ENCODE results near the gene TESMIN.

TESMIN gene

DNA sequence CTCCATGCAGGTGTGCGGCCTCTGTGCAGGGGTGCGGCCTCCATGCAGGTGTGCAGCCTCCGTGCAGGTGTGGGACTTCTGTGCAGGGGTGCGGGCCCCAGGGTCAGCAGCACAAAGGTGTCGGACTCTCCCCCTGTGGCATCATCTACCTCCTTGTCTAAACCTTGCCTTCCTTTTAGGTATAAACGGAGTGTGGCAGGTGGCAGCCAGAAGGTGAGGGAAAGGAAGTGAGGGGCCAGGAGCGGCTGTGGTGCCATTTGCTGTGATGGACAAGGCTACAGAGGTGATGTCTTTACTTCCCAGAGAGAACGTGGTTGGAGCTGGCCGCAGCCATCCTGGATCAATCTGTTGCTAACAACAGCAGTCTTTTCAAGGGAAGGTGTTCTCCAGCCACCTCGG, 57.8 kb downstream of the TESMIN start:
- no peak overlapping the region for H3K27ac ChIP-seq (ENCODE audit: low read length)
- no peaks in the 10 kb centered on the region for H3K9me3 ChIP-seq (replicated peaks; ENCODE audit: insufficient read depth, low read length)
- H3K27me3 ChIP-seq (replicated peaks; ENCODE audit: insufficient read depth, low read length), result peaks cover 31% of the 10 kb centered on the region
- H3K4me2 ChIP-seq (ENCODE audit: low read depth, low read length), result no peak overlapping the region
- H2AFZ ChIP-seq (ENCODE audit: low read length), result no peak overlapping the region
- no peak overlapping the region for H3K4me3 ChIP-seq (ENCODE audit: low read length)
- H4K20me1 ChIP-seq (ENCODE audit: insufficient read depth, low read length), result no peaks in the 10 kb centered on the region
- TF ChIP-seq, protein P1, sequence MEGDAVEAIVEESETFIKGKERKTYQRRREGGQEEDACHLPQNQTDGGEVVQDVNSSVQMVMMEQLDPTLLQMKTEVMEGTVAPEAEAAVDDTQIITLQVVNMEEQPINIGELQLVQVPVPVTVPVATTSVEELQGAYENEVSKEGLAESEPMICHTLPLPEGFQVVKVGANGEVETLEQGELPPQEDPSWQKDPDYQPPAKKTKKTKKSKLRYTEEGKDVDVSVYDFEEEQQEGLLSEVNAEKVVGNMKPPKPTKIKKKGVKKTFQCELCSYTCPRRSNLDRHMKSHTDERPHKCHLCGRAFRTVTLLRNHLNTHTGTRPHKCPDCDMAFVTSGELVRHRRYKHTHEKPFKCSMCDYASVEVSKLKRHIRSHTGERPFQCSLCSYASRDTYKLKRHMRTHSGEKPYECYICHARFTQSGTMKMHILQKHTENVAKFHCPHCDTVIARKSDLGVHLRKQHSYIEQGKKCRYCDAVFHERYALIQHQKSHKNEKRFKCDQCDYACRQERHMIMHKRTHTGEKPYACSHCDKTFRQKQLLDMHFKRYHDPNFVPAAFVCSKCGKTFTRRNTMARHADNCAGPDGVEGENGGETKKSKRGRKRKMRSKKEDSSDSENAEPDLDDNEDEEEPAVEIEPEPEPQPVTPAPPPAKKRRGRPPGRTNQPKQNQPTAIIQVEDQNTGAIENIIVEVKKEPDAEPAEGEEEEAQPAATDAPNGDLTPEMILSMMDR (IDR thresholded peaks at IDR 0.05; ENCODE audit: low read length), result no peak
- TF ChIP-seq EZH2 (optimal IDR thresholded peaks at IDR 0.05; ENCODE audit: low read depth, low read length), result no peak
- no peak for TF ChIP-seq EZH2phosphoT487 (IDR thresholded peaks at IDR 0.05; ENCODE audit: low read length)
- no peaks in the 10 kb centered on the region for H3K79me2 ChIP-seq (ENCODE audit: low read length)
- no peaks in the 10 kb centered on the region for H3K36me3 ChIP-seq (replicated peaks; ENCODE audit: insufficient read depth, low read length)
- no peak for DNase-seq
- no peaks in the 10 kb centered on the region for H3K4me1 ChIP-seq (ENCODE audit: low read length)
- no peaks in the 10 kb centered on the region for H3K9me2 ChIP-seq (replicated peaks; ENCODE audit: insufficient read depth, low read length)
- no peaks in the 10 kb centered on the region for H3F3A ChIP-seq (ENCODE audit: insufficient read depth, low read length)
- H3K9ac ChIP-seq (ENCODE audit: low read length), result no peak overlapping the region

DNA sequence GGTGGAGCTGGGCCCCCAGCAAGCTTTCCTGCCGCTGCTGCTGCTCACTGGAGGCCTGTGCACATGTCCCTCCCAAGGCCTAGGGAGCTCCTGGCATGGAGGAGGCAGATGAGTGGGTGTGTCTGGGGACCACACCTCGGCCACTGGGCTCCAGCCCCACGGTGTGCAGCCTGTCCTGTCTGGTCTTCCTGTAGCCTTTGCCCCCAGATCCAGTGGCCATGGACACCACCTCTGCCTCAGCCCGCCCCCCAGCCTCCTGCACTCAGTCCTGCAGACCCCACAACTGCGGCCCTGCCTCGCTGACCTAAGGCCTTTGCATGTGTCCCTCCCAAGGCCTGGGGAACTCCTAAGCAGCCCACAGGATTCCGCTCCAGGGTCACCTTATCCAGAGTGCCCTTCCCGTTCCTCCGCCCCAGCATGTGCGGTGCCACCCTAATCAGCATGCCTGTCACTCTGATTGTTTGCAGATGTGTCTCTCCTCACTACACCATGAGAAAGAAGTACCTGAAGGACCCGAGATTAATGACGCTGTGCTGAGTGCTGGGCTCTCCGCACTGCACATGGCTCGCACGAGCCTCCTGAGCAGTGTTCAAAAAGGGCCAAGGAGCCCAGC, 58.3 kb downstream of the TESMIN start:
- no peaks in the 10 kb centered on the region for H3F3A ChIP-seq (ENCODE audit: insufficient read depth, low read length)
- H3K27me3 ChIP-seq (replicated peaks; ENCODE audit: insufficient read depth, low read length), result peaks cover 36% of the 10 kb centered on the region
- no peaks in the 10 kb centered on the region for H3K79me2 ChIP-seq (ENCODE audit: low read length)
- no peak overlapping the region for H3K4me2 ChIP-seq (ENCODE audit: low read depth, low read length)
- TF ChIP-seq EZH2 (optimal IDR thresholded peaks at IDR 0.05; ENCODE audit: low read depth, low read length), result no peak
- no peak overlapping the region for H2AFZ ChIP-seq (ENCODE audit: low read length)
- no peak overlapping the region for H3K9ac ChIP-seq (ENCODE audit: low read length)
- H3K9me3 ChIP-seq (replicated peaks; ENCODE audit: insufficient read depth, low read length), result no peaks in the 10 kb centered on the region
- no peak overlapping the region for H3K4me3 ChIP-seq (ENCODE audit: low read length)
- no peaks in the 10 kb centered on the region for H4K20me1 ChIP-seq (ENCODE audit: insufficient read depth, low read length)
- H3K4me1 ChIP-seq (ENCODE audit: low read length), result no peaks in the 10 kb centered on the region
- no peaks in the 10 kb centered on the region for H3K9me2 ChIP-seq (replicated peaks; ENCODE audit: insufficient read depth, low read length)
- no peaks in the 10 kb centered on the region for H3K36me3 ChIP-seq (replicated peaks; ENCODE audit: insufficient read depth, low read length)
- no peak for DNase-seq
- no peak overlapping the region for H3K27ac ChIP-seq (ENCODE audit: low read length)

DNA sequence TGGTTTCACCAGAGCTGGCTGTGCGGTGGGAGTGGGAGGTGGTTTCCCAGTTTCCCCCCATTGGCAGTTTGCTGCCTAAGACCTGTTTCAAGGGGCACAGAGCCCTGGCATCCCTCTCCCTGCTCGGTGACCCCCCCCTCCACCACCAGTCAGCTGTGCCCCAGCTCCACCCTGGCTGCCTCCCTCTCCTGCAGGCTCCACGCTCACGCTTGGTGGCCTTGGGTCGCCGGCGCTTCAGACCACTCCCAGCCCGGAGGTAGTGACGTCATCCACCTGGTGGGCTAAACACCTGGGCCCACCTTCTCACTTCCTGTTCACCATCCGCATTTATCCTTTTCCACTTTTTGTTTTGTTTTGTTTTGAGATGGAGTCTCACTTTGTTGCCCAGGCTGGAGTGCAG, 59.2 kb downstream of the TESMIN start:
- H2AFZ ChIP-seq (ENCODE audit: low read length), result no peak overlapping the region
- no peaks in the 10 kb centered on the region for H3K4me1 ChIP-seq (ENCODE audit: low read length)
- TF ChIP-seq, protein P1 (IDR thresholded peaks at IDR 0.05; ENCODE audit: low read length), result no peak
- no peak for TF ChIP-seq EZH2phosphoT487 (IDR thresholded peaks at IDR 0.05; ENCODE audit: low read length)
- no peak for TF ChIP-seq EZH2 (optimal IDR thresholded peaks at IDR 0.05; ENCODE audit: low read depth, low read length)
- no peak overlapping the region for H3K27ac ChIP-seq (ENCODE audit: low read length)
- H3K9me3 ChIP-seq (replicated peaks; ENCODE audit: insufficient read depth, low read length), result no peaks in the 10 kb centered on the region
- no peaks in the 10 kb centered on the region for H3F3A ChIP-seq (ENCODE audit: insufficient read depth, low read length)
- H3K4me2 ChIP-seq (ENCODE audit: low read depth, low read length), result no peak overlapping the region
- H4K20me1 ChIP-seq (ENCODE audit: insufficient read depth, low read length), result no peaks in the 10 kb centered on the region
- H3K4me3 ChIP-seq (ENCODE audit: low read length), result no peak overlapping the region
- no peaks in the 10 kb centered on the region for H3K36me3 ChIP-seq (replicated peaks; ENCODE audit: insufficient read depth, low read length)
- H3K79me2 ChIP-seq (ENCODE audit: low read length), result no peaks in the 10 kb centered on the region
- peaks cover 44% of the 10 kb centered on the region for H3K27me3 ChIP-seq (replicated peaks; ENCODE audit: insufficient read depth, low read length)
- DNase-seq, result no peak
- no peak overlapping the region for H3K9ac ChIP-seq (ENCODE audit: low read length)
- H3K9me2 ChIP-seq (replicated peaks; ENCODE audit: insufficient read depth, low read length), result no peaks in the 10 kb centered on the region

DNA sequence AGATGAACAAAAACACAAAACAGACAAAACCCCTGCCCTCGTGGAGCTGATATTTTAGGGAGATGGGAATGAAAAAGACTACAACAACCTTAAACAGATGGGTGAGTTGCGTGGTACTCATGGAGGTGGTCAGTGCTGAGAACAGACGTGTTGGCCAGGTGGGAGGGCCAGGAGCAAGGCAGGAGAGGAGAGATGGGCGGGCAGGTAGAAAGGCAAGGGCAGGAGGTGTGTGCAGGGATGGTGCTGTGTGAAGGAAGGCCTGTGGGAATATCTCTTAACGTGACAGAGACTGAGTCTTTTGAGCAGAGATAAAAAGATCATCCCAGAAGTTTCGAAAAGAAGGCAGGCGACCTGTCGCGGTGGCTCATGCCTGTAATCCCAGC, 59.9 kb downstream of the TESMIN start:
- peaks cover 51% of the 10 kb centered on the region for H3K27me3 ChIP-seq (replicated peaks; ENCODE audit: insufficient read depth, low read length)
- no peaks in the 10 kb centered on the region for H3K9me2 ChIP-seq (replicated peaks; ENCODE audit: insufficient read depth, low read length)
- no peak overlapping the region for H2AFZ ChIP-seq (ENCODE audit: low read length)
- no peaks in the 10 kb centered on the region for H3K79me2 ChIP-seq (ENCODE audit: low read length)
- no peak for TF ChIP-seq EZH2phosphoT487 (IDR thresholded peaks at IDR 0.05; ENCODE audit: low read length)
- TF ChIP-seq, protein P1 (IDR thresholded peaks at IDR 0.05; ENCODE audit: low read length), result no peak
- no peak for TF ChIP-seq EZH2 (optimal IDR thresholded peaks at IDR 0.05; ENCODE audit: low read depth, low read length)
- H4K20me1 ChIP-seq (ENCODE audit: insufficient read depth, low read length), result no peaks in the 10 kb centered on the region
- no peak overlapping the region for H3K27ac ChIP-seq (ENCODE audit: low read length)
- H3K36me3 ChIP-seq (replicated peaks; ENCODE audit: insufficient read depth, low read length), result no peaks in the 10 kb centered on the region
- H3K9ac ChIP-seq (ENCODE audit: low read length), result no peak overlapping the region
- no peak overlapping the region for H3K4me3 ChIP-seq (ENCODE audit: low read length)
- no peaks in the 10 kb centered on the region for H3K4me1 ChIP-seq (ENCODE audit: low read length)
- DNase-seq, result no peak
- H3K9me3 ChIP-seq (replicated peaks; ENCODE audit: insufficient read depth, low read length), result no peaks in the 10 kb centered on the region
- no peaks in the 10 kb centered on the region for H3F3A ChIP-seq (ENCODE audit: insufficient read depth, low read length)
- H3K4me2 ChIP-seq (ENCODE audit: low read depth, low read length), result no peak overlapping the region
